Activated CD4-positive, alpha-beta T cell treated with anti-CD3 and anti-CD28 coated beads for 48 hours (primary cell): ENCODE measurements around the gene KIFC1.
A peak's percentile ranks its signal among the peaks of the same experiment; 100 is the strongest.
"Not testable (repeated sequence)": the region's sequence is repeated elsewhere in the genome, so short reads cannot be mapped to it uniquely, and the experiment has no call there.

Source experiments
- DNase-seq: peaks from one replicate; pipeline ENCODE4 v3.0.0-alpha.2; 2020

KIFC1 gene

GRCh38 chr6:33391278-33391921 lies at the start of gene KIFC1:
Gene KIFC1 (plus strand): TSS chr6:33391823. CDS start chr6:33391986, 163 bp downstream.
- DNase-seq, result peak; percentile 99

GRCh38 chr6:33343606-33343952 lies 48.0 kb upstream of the KIFC1 start:
- DNase-seq, result not testable (repeated sequence)

- DNase-seq, result peak; percentile 41
These were observed 47.5 kb upstream of the KIFC1 start for GRCh38 chr6:33343953-33344611.

- DNase-seq, result peak; percentile 70
These were observed 46.6 kb upstream of the KIFC1 start for GRCh38 chr6:33344701-33345697.

- not testable (repeated sequence) for DNase-seq
These were observed 44.7 kb upstream of the KIFC1 start for GRCh38 chr6:33346972-33347371.

GRCh38 chr6:33347816-33348215 lies 43.8 kb upstream of the KIFC1 start:
- no peak for DNase-seq

- not testable (repeated sequence) for DNase-seq
These were observed 35.8 kb upstream of the KIFC1 start for GRCh38 chr6:33355860-33356259.

- DNase-seq, result no peak
These were observed 35.3 kb upstream of the KIFC1 start for GRCh38 chr6:33356295-33356694.

- not testable (repeated sequence) for DNase-seq
These were observed 34.3 kb upstream of the KIFC1 start for GRCh38 chr6:33357160-33357871.

GRCh38 chr6:33359331-33359730 lies 32.3 kb upstream of the KIFC1 start:
- DNase-seq, result no peak

GRCh38 chr6:33363486-33363885 lies 28.1 kb upstream of the KIFC1 start:
- not testable (repeated sequence) for DNase-seq

- DNase-seq, result not testable (repeated sequence)
These were observed 27.0 kb upstream of the KIFC1 start for GRCh38 chr6:33364475-33365205.

- peak; percentile 10 for DNase-seq
These were observed 26.2 kb upstream of the KIFC1 start for GRCh38 chr6:33365206-33365971.

GRCh38 chr6:33367009-33367714 lies 24.5 kb upstream of the KIFC1 start:
- DNase-seq, result no peak

GRCh38 chr6:33367715-33368025 lies 24.0 kb upstream of the KIFC1 start:
- DNase-seq, result not testable (repeated sequence)

- DNase-seq, result not testable (repeated sequence)
These were observed 19.7 kb upstream of the KIFC1 start for GRCh38 chr6:33371901-33372300.

GRCh38 chr6:33372526-33373123 lies 19.0 kb upstream of the KIFC1 start:
- no peak for DNase-seq

GRCh38 chr6:33373960-33374910 lies 17.4 kb upstream of the KIFC1 start:
- no peak for DNase-seq

- DNase-seq, result no peak
These were observed 16.4 kb upstream of the KIFC1 start for GRCh38 chr6:33375143-33375671.
